ENCODE data around the gene ANKRD28.
"Not testable (repeated sequence)": the region's sequence is repeated elsewhere in the genome, so short reads cannot be mapped to it uniquely, and the experiment has no call there.

Gene ANKRD28

GRCh38 chr3:15636028-15636709 is 161.6 kb downstream of the ANKRD28 start:
- H3K36me3 Mint-ChIP-seq: peaks cover 8% of the 10 kb centered on the region
- peak; percentile 89 for ATAC-seq
- H3K9me3 Mint-ChIP-seq: no peaks in the 10 kb centered on the region
- DNase-seq (ENCODE audit: low spot score in 2 of 2): peak; percentile 38 to 77
- peak overlapping the region; percentile 80 for H3K4me3 Mint-ChIP-seq
- H3K27ac Mint-ChIP-seq: peak overlapping the region; percentile 99
- H3K4me1 Mint-ChIP-seq: peaks cover 68% of the 10 kb centered on the region

GRCh38 chr3:15635121-15635661 is 162.6 kb downstream of the ANKRD28 start:
- ATAC-seq (no peak), DNase-seq (ENCODE audit: low spot score in 2 of 2) (no peak)
- Mint-ChIP-seq H3K4me1 (peaks cover 75% of the 10 kb centered on the region), H3K4me3 (peak overlapping the region; percentile 80), H3K9me3 (no peaks in the 10 kb centered on the region), H3K27ac (no peak overlapping the region), H3K36me3 (peaks cover 8% of the 10 kb centered on the region)

GRCh38 chr3:15634671-15635070 is 163.1 kb downstream of the ANKRD28 start:
- H3K4me1 Mint-ChIP-seq: peaks cover 80% of the 10 kb centered on the region
- H3K9me3 Mint-ChIP-seq: no peaks in the 10 kb centered on the region
- no peak overlapping the region for H3K27ac Mint-ChIP-seq
- no peak overlapping the region for H3K4me3 Mint-ChIP-seq
- DNase-seq (ENCODE audit: low spot score in 2 of 2) (no peak), ATAC-seq (no peak)
- H3K36me3 Mint-ChIP-seq: peaks cover 8% of the 10 kb centered on the region

- H3K4me3 Mint-ChIP-seq: no peak overlapping the region
- H3K9me3 Mint-ChIP-seq: no peaks in the 10 kb centered on the region
- DNase-seq (ENCODE audit: low spot score in 2 of 2): no peak
- H3K4me1 Mint-ChIP-seq: peaks cover 80% of the 10 kb centered on the region
- peaks cover 8% of the 10 kb centered on the region for H3K36me3 Mint-ChIP-seq
- no peak overlapping the region for H3K27ac Mint-ChIP-seq
- no peak for ATAC-seq
These were observed 163.8 kb downstream of the ANKRD28 start for GRCh38 chr3:15633766-15634598.

- Mint-ChIP-seq H3K36me3 (peaks cover 8% of the 10 kb centered on the region), H3K27ac (no peak overlapping the region), H3K4me1 (peaks cover 71% of the 10 kb centered on the region), H3K4me3 (no peak overlapping the region), H3K9me3 (no peaks in the 10 kb centered on the region)
- ATAC-seq (no peak), DNase-seq (ENCODE audit: low spot score in 2 of 2) (no peak)
These were observed 164.6 kb downstream of the ANKRD28 start for GRCh38 chr3:15633159-15633558.

GRCh38 chr3:15632212-15632580 is 165.6 kb downstream of the ANKRD28 start:
- Mint-ChIP-seq H3K27ac (peak overlapping the region; percentile 85), H3K4me1 (peaks cover 62% of the 10 kb centered on the region), H3K9me3 (no peaks in the 10 kb centered on the region), H3K4me3 (no peak overlapping the region), H3K36me3 (peaks cover under 1% of the 10 kb centered on the region)
- DNase-seq (ENCODE audit: low spot score in 2 of 2): no peak
- no peak for ATAC-seq

- no peaks in the 10 kb centered on the region for H3K36me3 Mint-ChIP-seq
- H3K4me1 Mint-ChIP-seq: peaks cover 56% of the 10 kb centered on the region
- H3K9me3 Mint-ChIP-seq: no peaks in the 10 kb centered on the region
- H3K27ac Mint-ChIP-seq: peak overlapping the region; percentile 85
- ATAC-seq: no peak
- H3K4me3 Mint-ChIP-seq: no peak overlapping the region
- DNase-seq (ENCODE audit: low spot score in 2 of 2): no peak
These were observed 166.2 kb downstream of the ANKRD28 start for GRCh38 chr3:15631426-15632211.

- DNase-seq (ENCODE audit: low spot score in 2 of 2): no peak
- peak overlapping the region; percentile 55 for H3K4me3 Mint-ChIP-seq
- H3K9me3 Mint-ChIP-seq: no peaks in the 10 kb centered on the region
- H3K36me3 Mint-ChIP-seq: no peaks in the 10 kb centered on the region
- H3K4me1 Mint-ChIP-seq: peaks cover 48% of the 10 kb centered on the region
- peak; percentile 74 for ATAC-seq
- peak overlapping the region; percentile 54 for H3K27ac Mint-ChIP-seq
These were observed 167.0 kb downstream of the ANKRD28 start for GRCh38 chr3:15630646-15631350.

- H3K27ac Mint-ChIP-seq: peak overlapping the region; percentile 54
- H3K4me1 Mint-ChIP-seq: peaks cover 42% of the 10 kb centered on the region
- H3K36me3 Mint-ChIP-seq: no peaks in the 10 kb centered on the region
- H3K4me3 Mint-ChIP-seq: peak overlapping the region; percentile 55
- no peaks in the 10 kb centered on the region for H3K9me3 Mint-ChIP-seq
- peak in 1 of 2 donors; percentile 70 for DNase-seq (ENCODE audit: low spot score in 2 of 2)
- peak; percentile 94 for ATAC-seq
These were observed 167.8 kb downstream of the ANKRD28 start for GRCh38 chr3:15629860-15630597.

- peaks cover 43% of the 10 kb centered on the region for H3K4me1 Mint-ChIP-seq
These were observed 168.8 kb downstream of the ANKRD28 start for GRCh38 chr3:15628967-15629366.

GRCh38 chr3:15623535-15624440 is 174.0 kb downstream of the ANKRD28 start:
- peak; percentile 61 for ATAC-seq

More at GRCh38 chr3:15628967-15629366, 168.8 kb downstream of the ANKRD28 start:
- H3K36me3 Mint-ChIP-seq: no peaks in the 10 kb centered on the region
- H3K4me3 Mint-ChIP-seq: no peak overlapping the region
- no peak overlapping the region for H3K27ac Mint-ChIP-seq
- DNase-seq (ENCODE audit: low spot score in 2 of 2): no peak
- ATAC-seq: no peak
- no peaks in the 10 kb centered on the region for H3K9me3 Mint-ChIP-seq

GRCh38 chr3:15619659-15620464 is 177.9 kb downstream of the ANKRD28 start:
- DNase-seq (ENCODE audit: low spot score in 2 of 2); ATAC-seq; H3K36me3 Mint-ChIP-seq; H3K4me3 Mint-ChIP-seq; H3K27ac Mint-ChIP-seq: not testable (repeated sequence)
- Mint-ChIP-seq H3K4me1 (peaks cover 24% of the 10 kb centered on the region), H3K9me3 (peaks cover 13% of the 10 kb centered on the region)

More at GRCh38 chr3:15623535-15624440, 174.0 kb downstream of the ANKRD28 start:
- H3K4me3 Mint-ChIP-seq: peak overlapping the region; percentile 61
- DNase-seq (ENCODE audit: low spot score in 2 of 2): no peak
- H3K4me1 Mint-ChIP-seq: peaks cover 26% of the 10 kb centered on the region
- no peaks in the 10 kb centered on the region for H3K36me3 Mint-ChIP-seq
- H3K9me3 Mint-ChIP-seq: peaks cover 13% of the 10 kb centered on the region
- peak overlapping the region; percentile 90 for H3K27ac Mint-ChIP-seq

Data from stimulated activated effector memory CD8-positive, alpha-beta T cell treated with anti-CD3 and anti-CD28 coated beads, Interleukin-12 subunit alpha, Interleukin-12 subunit beta, amount 100 ng/mL, for 72 hours (primary cell).